SK-N-SH (cell line): ENCODE results near the gene STIM1.

Source experiments
- EZH2phosphoT487 ChIP-seq: fragments of 200-600 bp; sonication (generic); IDR thresholded peaks from 2 replicates; pipeline ENCODE4 v1.6.1; 2017; ENCODE audit warnings: low read depth, mixed run types, mild to moderate bottlenecking, antibody characterized with exemption, moderate library complexity, borderline replicate concordance
- GABPA ChIP-seq: IDR thresholded peaks from 2 replicates; pipeline ENCODE4 v1.4.0; 2012; ENCODE audit warnings: low read depth, mild to moderate bottlenecking
- NRF1 ChIP-seq: IDR thresholded peaks from 2 replicates; pipeline ENCODE4 v1.6.1; 2012; ENCODE audit warnings: low read depth, mild to moderate bottlenecking, low read length
- POLR2AphosphoS5 ChIP-seq: IDR thresholded peaks from 2 replicates; pipeline ENCODE4 v1.6.1; 2012; ENCODE audit warnings: low read depth, low read length
- RFX5 ChIP-seq: IDR thresholded peaks from 2 replicates; pipeline ENCODE4 v1.6.1; 2012; ENCODE audit warnings: mild to moderate bottlenecking, improper control_type of control experiment, low read length
- RXRA ChIP-seq: IDR thresholded peaks from 2 replicates; pipeline ENCODE4 v1.4.0; 2012; ENCODE audit warnings: low read depth, mild to moderate bottlenecking, borderline replicate concordance
- SMC3 ChIP-seq: IDR thresholded peaks from 2 replicates; pipeline ENCODE4 v1.6.1; 2012; ENCODE audit warnings: low read depth, low read length, improper control_type of control experiment
- TAF1 ChIP-seq: IDR thresholded peaks from 2 replicates; pipeline ENCODE4 v1.6.1; 2012; ENCODE audit warnings: low read depth, mild to moderate bottlenecking, low read length, moderate library complexity, borderline replicate concordance
- TF ChIP-seq, protein P1 (sequence below): fragments of 200-600 bp; sonication (generic); IDR thresholded peaks from 2 replicates; pipeline ENCODE4 v1.6.1; 2017; ENCODE audit warnings: antibody characterized with exemption, mild to moderate bottlenecking, moderate library complexity
- TF ChIP-seq, protein P2 (sequence below): IDR thresholded peaks from 2 replicates; pipeline ENCODE4 v1.6.1; 2012; ENCODE audit warnings: mild to moderate bottlenecking, low read depth, low read length, moderate library complexity
- TF ChIP-seq, protein P3 (sequence below): IDR thresholded peaks from 2 replicates; pipeline ENCODE4; 2012
- TF ChIP-seq, protein P4 (sequence below): fragments of 150-350 bp; IDR thresholded peaks from 2 replicates; pipeline ENCODE4 v1.6.1; 2017; ENCODE audit warnings: antibody characterized with exemption, low read length, low read depth, borderline replicate concordance

DNA sequence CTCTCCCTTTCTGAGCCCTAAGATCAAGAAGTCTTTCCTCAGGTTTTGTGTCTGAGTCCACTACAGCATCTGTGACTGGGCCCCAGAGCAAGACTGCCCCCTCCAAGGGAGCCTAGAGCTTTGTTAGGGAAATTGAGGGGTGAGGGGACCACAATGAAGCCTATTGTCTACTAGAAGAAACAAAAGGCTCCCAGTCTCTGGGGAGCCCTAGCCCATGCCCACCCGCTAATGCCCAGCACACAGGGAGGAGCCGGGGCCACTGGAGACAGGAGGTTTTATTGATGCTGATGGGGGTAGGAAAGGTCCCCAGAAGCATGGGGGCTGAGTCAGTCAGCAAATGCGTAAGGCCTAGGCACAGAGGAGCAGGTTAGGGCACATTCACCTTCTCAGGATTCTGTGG, 28.7 kb upstream of the STIM1 start:
- no peak for TF ChIP-seq RFX5
- TF ChIP-seq, protein P1, sequence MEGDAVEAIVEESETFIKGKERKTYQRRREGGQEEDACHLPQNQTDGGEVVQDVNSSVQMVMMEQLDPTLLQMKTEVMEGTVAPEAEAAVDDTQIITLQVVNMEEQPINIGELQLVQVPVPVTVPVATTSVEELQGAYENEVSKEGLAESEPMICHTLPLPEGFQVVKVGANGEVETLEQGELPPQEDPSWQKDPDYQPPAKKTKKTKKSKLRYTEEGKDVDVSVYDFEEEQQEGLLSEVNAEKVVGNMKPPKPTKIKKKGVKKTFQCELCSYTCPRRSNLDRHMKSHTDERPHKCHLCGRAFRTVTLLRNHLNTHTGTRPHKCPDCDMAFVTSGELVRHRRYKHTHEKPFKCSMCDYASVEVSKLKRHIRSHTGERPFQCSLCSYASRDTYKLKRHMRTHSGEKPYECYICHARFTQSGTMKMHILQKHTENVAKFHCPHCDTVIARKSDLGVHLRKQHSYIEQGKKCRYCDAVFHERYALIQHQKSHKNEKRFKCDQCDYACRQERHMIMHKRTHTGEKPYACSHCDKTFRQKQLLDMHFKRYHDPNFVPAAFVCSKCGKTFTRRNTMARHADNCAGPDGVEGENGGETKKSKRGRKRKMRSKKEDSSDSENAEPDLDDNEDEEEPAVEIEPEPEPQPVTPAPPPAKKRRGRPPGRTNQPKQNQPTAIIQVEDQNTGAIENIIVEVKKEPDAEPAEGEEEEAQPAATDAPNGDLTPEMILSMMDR, result no peak
- no peak for TF ChIP-seq TAF1
- no peak for TF ChIP-seq EZH2phosphoT487
- TF ChIP-seq, protein P2, sequence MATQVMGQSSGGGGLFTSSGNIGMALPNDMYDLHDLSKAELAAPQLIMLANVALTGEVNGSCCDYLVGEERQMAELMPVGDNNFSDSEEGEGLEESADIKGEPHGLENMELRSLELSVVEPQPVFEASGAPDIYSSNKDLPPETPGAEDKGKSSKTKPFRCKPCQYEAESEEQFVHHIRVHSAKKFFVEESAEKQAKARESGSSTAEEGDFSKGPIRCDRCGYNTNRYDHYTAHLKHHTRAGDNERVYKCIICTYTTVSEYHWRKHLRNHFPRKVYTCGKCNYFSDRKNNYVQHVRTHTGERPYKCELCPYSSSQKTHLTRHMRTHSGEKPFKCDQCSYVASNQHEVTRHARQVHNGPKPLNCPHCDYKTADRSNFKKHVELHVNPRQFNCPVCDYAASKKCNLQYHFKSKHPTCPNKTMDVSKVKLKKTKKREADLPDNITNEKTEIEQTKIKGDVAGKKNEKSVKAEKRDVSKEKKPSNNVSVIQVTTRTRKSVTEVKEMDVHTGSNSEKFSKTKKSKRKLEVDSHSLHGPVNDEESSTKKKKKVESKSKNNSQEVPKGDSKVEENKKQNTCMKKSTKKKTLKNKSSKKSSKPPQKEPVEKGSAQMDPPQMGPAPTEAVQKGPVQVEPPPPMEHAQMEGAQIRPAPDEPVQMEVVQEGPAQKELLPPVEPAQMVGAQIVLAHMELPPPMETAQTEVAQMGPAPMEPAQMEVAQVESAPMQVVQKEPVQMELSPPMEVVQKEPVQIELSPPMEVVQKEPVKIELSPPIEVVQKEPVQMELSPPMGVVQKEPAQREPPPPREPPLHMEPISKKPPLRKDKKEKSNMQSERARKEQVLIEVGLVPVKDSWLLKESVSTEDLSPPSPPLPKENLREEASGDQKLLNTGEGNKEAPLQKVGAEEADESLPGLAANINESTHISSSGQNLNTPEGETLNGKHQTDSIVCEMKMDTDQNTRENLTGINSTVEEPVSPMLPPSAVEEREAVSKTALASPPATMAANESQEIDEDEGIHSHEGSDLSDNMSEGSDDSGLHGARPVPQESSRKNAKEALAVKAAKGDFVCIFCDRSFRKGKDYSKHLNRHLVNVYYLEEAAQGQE, result no peak
- TF ChIP-seq, protein P3, sequence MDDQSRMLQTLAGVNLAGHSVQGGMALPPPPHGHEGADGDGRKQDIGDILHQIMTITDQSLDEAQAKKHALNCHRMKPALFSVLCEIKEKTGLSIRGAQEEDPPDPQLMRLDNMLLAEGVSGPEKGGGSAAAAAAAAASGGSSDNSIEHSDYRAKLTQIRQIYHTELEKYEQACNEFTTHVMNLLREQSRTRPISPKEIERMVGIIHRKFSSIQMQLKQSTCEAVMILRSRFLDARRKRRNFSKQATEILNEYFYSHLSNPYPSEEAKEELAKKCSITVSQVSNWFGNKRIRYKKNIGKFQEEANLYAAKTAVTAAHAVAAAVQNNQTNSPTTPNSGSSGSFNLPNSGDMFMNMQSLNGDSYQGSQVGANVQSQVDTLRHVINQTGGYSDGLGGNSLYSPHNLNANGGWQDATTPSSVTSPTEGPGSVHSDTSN, result no peak
- TF ChIP-seq, protein P4, sequence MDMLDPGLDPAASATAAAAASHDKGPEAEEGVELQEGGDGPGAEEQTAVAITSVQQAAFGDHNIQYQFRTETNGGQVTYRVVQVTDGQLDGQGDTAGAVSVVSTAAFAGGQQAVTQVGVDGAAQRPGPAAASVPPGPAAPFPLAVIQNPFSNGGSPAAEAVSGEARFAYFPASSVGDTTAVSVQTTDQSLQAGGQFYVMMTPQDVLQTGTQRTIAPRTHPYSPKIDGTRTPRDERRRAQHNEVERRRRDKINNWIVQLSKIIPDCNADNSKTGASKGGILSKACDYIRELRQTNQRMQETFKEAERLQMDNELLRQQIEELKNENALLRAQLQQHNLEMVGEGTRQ, result no peak
- no peak for TF ChIP-seq SMC3
- no peak for TF ChIP-seq POLR2AphosphoS5
- TF ChIP-seq RXRA, result no peak
- no peak for TF ChIP-seq GABPA
- no peak for TF ChIP-seq NRF1
